Activated CD8-positive, alpha-beta memory T cell treated with anti-CD3 and anti-CD28 coated beads for 1 hour (primary cell): ENCODE measurements around the gene TMTC1.

Experiments
- DNase-seq, 2 donors: peaks; one replicate each; pipeline ENCODE4 v3.0.0-alpha.2; 2020; ENCODE audit warnings: low read depth in 1 of 2; ENCODE audit errors: extremely low read depth in 1 of 2

TMTC1 gene

GRCh38 chr12:29625359-29625953 lies 158.3 kb downstream of the TMTC1 start:
- no peak for DNase-seq

GRCh38 chr12:29622251-29622650 lies 161.5 kb downstream of the TMTC1 start:
- DNase-seq: no peak

GRCh38 chr12:29620030-29620429 lies 163.7 kb downstream of the TMTC1 start:
- DNase-seq: no peak

GRCh38 chr12:29617407-29617803 lies 166.3 kb downstream of the TMTC1 start:
- no peak for DNase-seq

GRCh38 chr12:29616664-29617406 lies 166.9 kb downstream of the TMTC1 start:
- no peak for DNase-seq

GRCh38 chr12:29614694-29615325 lies 168.9 kb downstream of the TMTC1 start:
- no peak for DNase-seq

- DNase-seq: no peak
Observed at GRCh38 chr12:29612912-29613311, 170.8 kb downstream of the TMTC1 start.

GRCh38 chr12:29611906-29612305 lies 171.8 kb downstream of the TMTC1 start:
- DNase-seq: no peak

GRCh38 chr12:29610473-29611170 lies 173.1 kb downstream of the TMTC1 start:
- no peak for DNase-seq

GRCh38 chr12:29609431-29610215 lies 174.1 kb downstream of the TMTC1 start:
- no peak for DNase-seq

GRCh38 chr12:29608581-29608980 lies 175.2 kb downstream of the TMTC1 start:
- DNase-seq: no peak

- DNase-seq: no peak
Observed at GRCh38 chr12:29599381-29599780, 184.4 kb downstream of the TMTC1 start.

- DNase-seq: no peak
Observed at GRCh38 chr12:29595071-29595755, 188.5 kb downstream of the TMTC1 start.

GRCh38 chr12:29593001-29593400 lies 190.7 kb downstream of the TMTC1 start:
- no peak for DNase-seq

GRCh38 chr12:29591140-29592020 lies 192.4 kb downstream of the TMTC1 start:
- DNase-seq: no peak

- DNase-seq: no peak
Observed at GRCh38 chr12:29589851-29590250, 193.9 kb downstream of the TMTC1 start.

- DNase-seq: no peak
Observed at GRCh38 chr12:29589286-29589820, 194.4 kb downstream of the TMTC1 start.

- no peak for DNase-seq
Observed at GRCh38 chr12:29582677-29583272, 201.0 kb downstream of the TMTC1 start.

- no peak for DNase-seq
Observed at GRCh38 chr12:29582146-29582545, 201.6 kb downstream of the TMTC1 start.
